PFSK-1 (cell line): ENCODE results near the gene TBCD.

Experiments
- POLR2AphosphoS5 ChIP-seq: IDR thresholded peaks from 2 replicates; pipeline ENCODE4 v1.6.1; 2012; ENCODE audit warnings: low read depth, mild to moderate bottlenecking, control low read depth, low read length, moderate library complexity
- TAF1 ChIP-seq: IDR thresholded peaks from 2 replicates; pipeline ENCODE4 v1.6.1; 2012; ENCODE audit warnings: low read length, control low read depth, borderline replicate concordance; ENCODE audit not compliant: insufficient read depth
- TF ChIP-seq, protein P1 (sequence below), 2 experiments: IDR thresholded peaks; 2 replicates each; pipeline versions ENCODE4 v1.6.1 to v1.8.0; 2011 to 2012; ENCODE audit warnings: low read depth in 2 of 2, low read length in 2 of 2, control low read depth in 1 of 2, inconsistent platforms in 1 of 2, mild to moderate bottlenecking in 1 of 2, moderate library complexity in 1 of 2; ENCODE audit not compliant: insufficient read depth in 1 of 2

DNA sequence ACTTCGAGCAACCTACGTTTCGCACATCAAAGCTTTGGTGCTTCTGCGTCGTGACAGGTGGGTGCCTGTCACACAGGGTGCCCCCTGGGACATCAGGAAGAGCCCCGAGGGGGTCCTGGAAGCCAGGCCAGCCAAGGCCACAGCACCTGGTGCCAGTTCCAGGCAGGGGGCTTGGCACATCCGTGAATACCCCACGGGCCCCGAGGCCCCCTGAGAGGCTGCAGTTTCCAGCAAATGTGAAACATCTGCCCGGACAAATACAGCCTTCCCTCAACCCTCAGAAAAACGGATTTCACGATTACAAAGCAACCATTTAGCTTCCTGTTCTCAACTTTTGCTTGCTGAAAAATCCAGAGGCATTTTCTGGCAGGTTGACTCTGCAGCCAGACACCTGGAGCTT is 218.2 kb downstream of the TBCD start:
- TF ChIP-seq, protein P1, sequence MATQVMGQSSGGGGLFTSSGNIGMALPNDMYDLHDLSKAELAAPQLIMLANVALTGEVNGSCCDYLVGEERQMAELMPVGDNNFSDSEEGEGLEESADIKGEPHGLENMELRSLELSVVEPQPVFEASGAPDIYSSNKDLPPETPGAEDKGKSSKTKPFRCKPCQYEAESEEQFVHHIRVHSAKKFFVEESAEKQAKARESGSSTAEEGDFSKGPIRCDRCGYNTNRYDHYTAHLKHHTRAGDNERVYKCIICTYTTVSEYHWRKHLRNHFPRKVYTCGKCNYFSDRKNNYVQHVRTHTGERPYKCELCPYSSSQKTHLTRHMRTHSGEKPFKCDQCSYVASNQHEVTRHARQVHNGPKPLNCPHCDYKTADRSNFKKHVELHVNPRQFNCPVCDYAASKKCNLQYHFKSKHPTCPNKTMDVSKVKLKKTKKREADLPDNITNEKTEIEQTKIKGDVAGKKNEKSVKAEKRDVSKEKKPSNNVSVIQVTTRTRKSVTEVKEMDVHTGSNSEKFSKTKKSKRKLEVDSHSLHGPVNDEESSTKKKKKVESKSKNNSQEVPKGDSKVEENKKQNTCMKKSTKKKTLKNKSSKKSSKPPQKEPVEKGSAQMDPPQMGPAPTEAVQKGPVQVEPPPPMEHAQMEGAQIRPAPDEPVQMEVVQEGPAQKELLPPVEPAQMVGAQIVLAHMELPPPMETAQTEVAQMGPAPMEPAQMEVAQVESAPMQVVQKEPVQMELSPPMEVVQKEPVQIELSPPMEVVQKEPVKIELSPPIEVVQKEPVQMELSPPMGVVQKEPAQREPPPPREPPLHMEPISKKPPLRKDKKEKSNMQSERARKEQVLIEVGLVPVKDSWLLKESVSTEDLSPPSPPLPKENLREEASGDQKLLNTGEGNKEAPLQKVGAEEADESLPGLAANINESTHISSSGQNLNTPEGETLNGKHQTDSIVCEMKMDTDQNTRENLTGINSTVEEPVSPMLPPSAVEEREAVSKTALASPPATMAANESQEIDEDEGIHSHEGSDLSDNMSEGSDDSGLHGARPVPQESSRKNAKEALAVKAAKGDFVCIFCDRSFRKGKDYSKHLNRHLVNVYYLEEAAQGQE (IDR thresholded peaks at IDR 0.05; ENCODE audit: insufficient read depth in 1 of 2, low read depth in 2 of 2, low read length in 2 of 2), result no peak
- TF ChIP-seq TAF1, result no peak
- TF ChIP-seq POLR2AphosphoS5, result no peak
